GM12892 (cell line): ENCODE measurements around the gene SPRED3.

Source experiments
- POLR2A ChIP-seq: IDR thresholded peaks from 2 replicates; pipeline ENCODE4 v1.6.1; 2011; ENCODE audit warnings: low read depth, low read length, control low read depth
- POLR2AphosphoS5 ChIP-seq: IDR thresholded peaks from 2 replicates; pipeline ENCODE4 v1.6.1; 2011; ENCODE audit warnings: low read depth, low read length, control low read depth
- TAF1 ChIP-seq: IDR thresholded peaks from 2 replicates; pipeline ENCODE4 v1.6.1; 2011; ENCODE audit warnings: low read depth, mild to moderate bottlenecking, control low read depth, low read length, borderline replicate concordance

DNA sequence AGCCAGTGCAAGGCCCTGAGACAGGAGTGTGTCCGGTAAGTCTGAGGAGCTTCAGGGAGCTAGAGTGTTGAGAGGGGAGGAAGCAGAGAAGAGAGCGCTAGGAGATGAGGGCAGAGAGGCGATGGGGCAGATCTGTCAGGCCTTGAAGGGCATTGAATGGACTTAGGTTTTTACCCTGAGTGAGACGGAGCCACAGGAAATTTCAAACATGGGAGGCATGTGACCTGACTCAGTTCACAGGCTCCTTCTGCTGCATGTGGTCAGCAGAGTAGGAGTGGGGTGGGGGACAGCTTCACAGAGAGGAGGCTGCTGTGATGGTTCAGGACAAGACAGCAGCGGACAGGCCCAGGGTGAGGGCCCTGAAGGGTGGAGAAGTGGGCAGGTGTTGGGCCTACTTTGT, 11.9 kb downstream of the SPRED3 start:
- TF ChIP-seq POLR2AphosphoS5 (no peak), POLR2A (no peak), TAF1 (no peak)
